H1 (cell line): ENCODE measurements around the gene IQSEC3. TPM values are rescaled to one million over a fixed set of nuclear protein-coding genes. Genes with fewer than 3 reads are reported as not detected.

ENCODE experiments used
- CTCF ChIA-PET: fragments of 300-600 bp; sonication (Branson Sonifier 250); formaldehyde crosslinking; loops from one replicate; lab custom pipeline; 2021; ENCODE audit not compliant: partially characterized antibody; lab: Charles Lee
- POLR2A ChIA-PET: fragments of 300-600 bp; sonication (Branson Sonifier 250); formaldehyde crosslinking; loops from one replicate; lab custom pipeline; 2021; ENCODE audit warnings: inconsistent platforms; ENCODE audit not compliant: partially characterized antibody; lab: Charles Lee
- DNase-seq, 2 experiments: peaks; one replicate each; pipeline versions ENCODE4 v3.0.0 to v3.0.0-alpha.2; 2010 to 2022; ENCODE audit warnings: low spot score in 2 of 2, low read depth in 1 of 2, mixed read lengths in 1 of 2
- FAIRE-seq: peaks from 2 replicates; lab custom pipeline; 2011; peaks lifted over from hg19 to GRCh38; lab: Jason Lieb, UNC
- H2AFZ ChIP-seq: 2 replicates; pipeline ENCODE4 v1.8.1; 2012; ENCODE audit warnings: low read length, inconsistent platforms
- H2AK5ac ChIP-seq: 2 replicates; pipeline ENCODE4 v1.6.1; 2013; ENCODE audit warnings: low read depth, low read length
- H2BK120ac ChIP-seq: replicated peaks from 2 replicates; pipeline ENCODE3; 2013; ENCODE audit warnings: low read depth, low read length, inconsistent platforms
- H2BK12ac ChIP-seq: 2 replicates; pipeline ENCODE4 v1.6.1; 2013; ENCODE audit warnings: low read depth, low read length
- H2BK15ac ChIP-seq: 2 replicates; pipeline ENCODE4 v1.6.1; 2013; ENCODE audit warnings: low read length
- H2BK20ac ChIP-seq: 2 replicates; pipeline ENCODE4 v1.6.1; 2013; ENCODE audit warnings: low read length
- H2BK5ac ChIP-seq: 2 replicates; pipeline ENCODE4 v1.6.1; 2013; ENCODE audit warnings: low read depth, low read length
- H3K14ac ChIP-seq: 2 replicates; pipeline ENCODE4 v1.6.1; 2013; ENCODE audit warnings: inconsistent platforms; ENCODE audit not compliant: insufficient read length
- H3K18ac ChIP-seq: 2 replicates; pipeline ENCODE4 v1.6.1; 2013; ENCODE audit warnings: low read length; ENCODE audit errors: extremely low read depth
- H3K23ac ChIP-seq: 2 replicates; pipeline ENCODE4 v1.6.1; 2013; ENCODE audit warnings: inconsistent platforms; ENCODE audit not compliant: insufficient read length
- H3K23me2 ChIP-seq: 2 replicates; pipeline ENCODE4 v1.6.1; 2013; ENCODE audit warnings: low read depth, low read length
- H3K27ac ChIP-seq: 2 replicates; pipeline ENCODE4 v1.6.1; 2011; ENCODE audit warnings: low read depth, low read length, inconsistent platforms
- H3K27me3 ChIP-seq, 4 experiments: replicated peaks in 1 of 4; 1 replicate in 1 of 4; 2 replicates in 3 of 4; pipeline versions ENCODE4 v1.6.1 to v1.8.1; 2011 to 2013; ENCODE audit warnings: low read length in 3 of 4, mild to moderate bottlenecking in 3 of 4, inconsistent platforms in 2 of 4, mixed read lengths in 2 of 4, moderate library complexity in 1 of 4; ENCODE audit not compliant: control insufficient read depth in 3 of 4, insufficient read depth in 3 of 4; ENCODE audit errors: extremely low read depth in 1 of 4
- H3K36me3 ChIP-seq, 4 experiments: 2 replicates each; pipeline versions ENCODE4 v1.6.1 to v1.8.1; 2011 to 2013; ENCODE audit warnings: mild to moderate bottlenecking in 4 of 4, low read length in 3 of 4, moderate library complexity in 2 of 4, control low read depth in 1 of 4, inconsistent platforms in 1 of 4; ENCODE audit not compliant: insufficient read depth in 4 of 4, control insufficient read depth in 2 of 4
- H3K4ac ChIP-seq: replicated peaks from 2 replicates; pipeline ENCODE3; 2013; ENCODE audit warnings: low read length, low read depth, mixed read lengths, inconsistent platforms; ENCODE audit not compliant: insufficient read length
- H3K4me1 ChIP-seq, 4 experiments: replicated peaks in 1 of 4; 1 replicate in 1 of 4; 2 replicates in 3 of 4; pipeline versions ENCODE4 v1.6.1 to v1.8.1; 2011 to 2013; ENCODE audit warnings: low read length in 3 of 4, inconsistent platforms in 2 of 4, mixed read lengths in 1 of 4; ENCODE audit not compliant: insufficient read depth in 4 of 4, control insufficient read depth in 3 of 4
- H3K4me2 ChIP-seq, 2 experiments: 2 replicates each; pipeline versions ENCODE4 v1.6.1 to v1.8.1; 2011 to 2013; ENCODE audit warnings: low read depth in 2 of 2, low read length in 2 of 2, control low read depth in 1 of 2, inconsistent platforms in 1 of 2, mild to moderate bottlenecking in 1 of 2; ENCODE audit not compliant: insufficient read depth in 1 of 2
- H3K4me3 ChIP-seq, 4 experiments: fragments of 200-600, 300-600 bp in 1 of 4; sonication (generic), shearing (Covaris generic), sonication (Bioruptor Twin) in 1 of 4; 2 replicates each; pipeline versions ENCODE4 v1.5.1 to v1.8.1; 2011 to 2016; ENCODE audit warnings: low read length in 4 of 4, low read depth in 3 of 4, control low read depth in 2 of 4, inconsistent platforms in 2 of 4, mild to moderate bottlenecking in 2 of 4, mixed read lengths in 1 of 4, moderate library complexity in 1 of 4; ENCODE audit not compliant: insufficient read depth in 2 of 4; ENCODE audit errors: extremely low read depth in 1 of 4
- H3K56ac ChIP-seq: replicated peaks from 2 replicates; pipeline ENCODE3; 2013; ENCODE audit warnings: low read depth, mild to moderate bottlenecking, mixed read lengths, low read length, inconsistent platforms; ENCODE audit not compliant: insufficient read length
- H3K79me1 ChIP-seq: 2 replicates; pipeline ENCODE4 v1.6.1; 2013; ENCODE audit warnings: low read depth, low read length, control low read depth
- H3K79me2 ChIP-seq, 2 experiments: 2 replicates each; pipeline versions ENCODE4 v1.6.1 to v1.8.1; 2012 to 2013; ENCODE audit warnings: low read length in 2 of 2, mild to moderate bottlenecking in 2 of 2, inconsistent platforms in 1 of 2; ENCODE audit not compliant: insufficient read depth in 2 of 2, control insufficient read depth in 1 of 2
- H3K9ac ChIP-seq, 4 experiments: replicated peaks in 1 of 4; 1 replicate in 1 of 4; 2 replicates in 3 of 4; pipeline versions ENCODE4 v1.6.1 to v1.8.1; 2011 to 2013; ENCODE audit warnings: low read depth in 3 of 4, low read length in 3 of 4, control low read depth in 2 of 4, mild to moderate bottlenecking in 2 of 4, moderate library complexity in 2 of 4, inconsistent platforms in 1 of 4; ENCODE audit errors: extremely low read depth in 1 of 4
- H3K9me3 ChIP-seq, 2 experiments: 2 replicates each; pipeline versions ENCODE4 v1.6.1 to v1.8.1; 2012 to 2013; ENCODE audit warnings: mild to moderate bottlenecking in 2 of 2, moderate library complexity in 2 of 2, control low read depth in 1 of 2, inconsistent platforms in 1 of 2, low read depth in 1 of 2, low read length in 1 of 2, mixed read lengths in 1 of 2; ENCODE audit not compliant: insufficient read depth in 2 of 2
- H4K20me1 ChIP-seq, 2 experiments: replicated peaks in 1 of 2; 2 replicates each; pipeline versions ENCODE3 to v1.8.1; 2011 to 2013; ENCODE audit warnings: inconsistent platforms in 2 of 2, low read length in 2 of 2, mild to moderate bottlenecking in 1 of 2; ENCODE audit not compliant: insufficient read depth in 2 of 2, control insufficient read depth in 1 of 2
- H4K5ac ChIP-seq: 2 replicates; pipeline ENCODE4 v1.6.1; 2013; ENCODE audit warnings: low read length, low read depth, mixed read lengths, inconsistent platforms; ENCODE audit not compliant: insufficient read length
- H4K8ac ChIP-seq: 2 replicates; pipeline ENCODE4 v1.8.0; 2013; ENCODE audit warnings: mild to moderate bottlenecking, moderate library complexity, low read length, inconsistent platforms; ENCODE audit not compliant: insufficient read depth; ENCODE audit errors: extremely low read depth
- H4K91ac ChIP-seq: replicated peaks from 2 replicates; pipeline ENCODE3; 2013; ENCODE audit warnings: low read length, mixed read lengths, inconsistent platforms; ENCODE audit not compliant: insufficient read length
- CHD2 ChIP-seq: IDR thresholded peaks from 2 replicates; pipeline ENCODE4 v1.6.1; 2012; ENCODE audit warnings: low read length, improper control_type of control experiment
- WGBS, 2 experiments: shearing (Covaris generic) in 1 of 2; methylation state at CpG; one replicate each; pipeline versions ENCODE4 v1.1.6 to v1.1.7; 2013 to 2015; ENCODE audit warnings: low lambda C conversion rate in 2 of 2, mixed read lengths in 2 of 2, inconsistent platforms in 1 of 2, low coverage in 1 of 2, missing lambda C conversion rate in 1 of 2; ENCODE audit not compliant: insufficient replicate concordance in 2 of 2, insufficient coverage in 1 of 2, insufficient read length in 1 of 2; ENCODE audit errors: extremely low coverage in 1 of 2, missing lambda C conversion rate in 1 of 2; 5-methylcytosine and 5-hydroxymethylcytosine counted together
- polyA plus RNA-seq, 7 experiments: library from polyadenylated mRNA; depleted of rRNA in 3 of 7; stranded (reverse) in 5 of 7; unstranded in 2 of 7; fragments of >200 nt in 5 of 7; fragments of 200-250 nt in 2 of 7; gene quantifications; 1 replicate in 5 of 7; 2 replicates in 1 of 7; 4 replicates in 1 of 7; pipeline versions ENCODE4 v1.2.1 to v1.2.3, GENCODE V29; 2011 to 2013; ENCODE audit warnings: missing spikeins in 2 of 7, mixed read lengths in 2 of 7
- total RNA-seq: library from RNA; stranded (reverse); fragmentation: NEBNext Ultra II Directional; extraction: Animal tissue kit (Norgen Biotek cat#: 25700); gene quantifications from 2 replicates; pipeline ENCODE4 v1.2.1, GENCODE V29; 2021

The IQSEC3 gene
- total and polyA plus RNA-seq, 2 of the 8 experiments (the other 6 are each of a cell fraction or from before 2014, with no cell fraction given), result 1.2 to 3.1 TPM

DNA sequence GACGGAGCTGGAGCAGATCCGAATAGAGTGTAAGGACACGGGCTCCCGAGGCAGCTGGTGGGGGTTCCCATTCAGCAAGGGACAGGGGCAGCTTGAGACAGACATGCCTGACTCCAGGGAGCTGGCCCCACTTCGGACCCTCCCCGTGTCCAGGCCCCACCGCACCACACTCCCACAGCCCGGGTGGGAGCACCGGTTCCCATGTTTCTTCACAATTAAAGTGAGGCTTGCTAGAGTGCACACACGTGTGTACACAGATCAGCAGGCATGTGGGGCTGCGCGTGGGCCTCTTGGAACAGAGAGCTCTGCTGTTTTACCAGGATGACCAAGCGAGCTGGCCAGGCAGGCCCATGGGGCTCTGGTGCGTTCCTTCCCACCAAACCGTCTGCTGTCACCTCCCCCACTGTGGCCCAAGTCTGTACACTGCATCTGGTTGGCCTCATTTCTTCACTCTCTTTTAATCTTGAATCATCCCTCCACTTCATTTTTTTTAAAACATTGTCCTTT, 99.3 kb downstream of the IQSEC3 start:
- Histone ChIP-seq H3K27ac (no peak overlapping the region), H3K79me2 (no peaks in the 10 kb centered on the region), H4K91ac (no peak overlapping the region), H3K56ac (no peak overlapping the region), H3K27me3 (peaks cover 0 to 3% (median 2%) of the 10 kb centered on the region in 4 experiments; a peak in 1 of 7 replicates), H2BK5ac (no peak overlapping the region), H2BK12ac (no peak overlapping the region), H2BK120ac (no peak overlapping the region), H3K79me1 (no peaks in the 10 kb centered on the region), H3K9ac (no peak overlapping the region), H2BK20ac (no peak overlapping the region), H4K5ac (no peak overlapping the region), H3K4me2 (no peak overlapping the region), H2AK5ac (no peak overlapping the region), H2AFZ (no peak overlapping the region), H3K9me3 (no peaks in the 10 kb centered on the region), H3K18ac (no peak overlapping the region), H2BK15ac (no peak overlapping the region), H4K20me1 (no peaks in the 10 kb centered on the region), H3K4me3 (no peak overlapping the region), H3K23ac (no peak overlapping the region), H3K36me3 (no peaks in the 10 kb centered on the region), H3K4me1 (peaks cover 3 to 25% (median 16%) of the 10 kb centered on the region in 4 experiments), H3K23me2 (no peaks in the 10 kb centered on the region), H3K4ac (no peak overlapping the region), H3K14ac (no peak overlapping the region), H4K8ac (peak overlapping the region; percentile 69; the same call in 1 of the 2 replicates)
- TF ChIP-seq CHD2, result no peak
- DNase-seq (no peak), FAIRE-seq (no peak)
- ChIA-PET POLR2A (interaction anchor here (1.3 kb wide), 1 partner anchor 13 kb away, joined by 3 read pairs; no protein-coding TSS in a partner anchor), CTCF (interaction anchor here (0.7 to 3.6 kb wide), 10 partner anchors 11 to 54 kb away, joined by 3 to 29 read pairs (median 5); no protein-coding TSS in a partner anchor)
- WGBS, 2 experiments, result 88% methylated on average over 13 of the region's 15 CpGs; no CpG with 5 or more reads in 1 of the 2 experiments
